ENCODE results near the gene ROBO1.

ROBO1 gene

GRCh38 chr3:78645628-78646310 lies 1122.0 kb downstream of the ROBO1 start:
- POLR2A ChIA-PET (ENCODE audit: low non-redundant PET): no interaction called here
- CTCF ChIA-PET: interaction anchor here (0.5 to 0.8 kb wide), 7 partner anchors 19 to 1340 kb away, joined by 3 read pairs; no protein-coding TSS in a partner anchor
- TF ChIP-seq, protein P1, sequence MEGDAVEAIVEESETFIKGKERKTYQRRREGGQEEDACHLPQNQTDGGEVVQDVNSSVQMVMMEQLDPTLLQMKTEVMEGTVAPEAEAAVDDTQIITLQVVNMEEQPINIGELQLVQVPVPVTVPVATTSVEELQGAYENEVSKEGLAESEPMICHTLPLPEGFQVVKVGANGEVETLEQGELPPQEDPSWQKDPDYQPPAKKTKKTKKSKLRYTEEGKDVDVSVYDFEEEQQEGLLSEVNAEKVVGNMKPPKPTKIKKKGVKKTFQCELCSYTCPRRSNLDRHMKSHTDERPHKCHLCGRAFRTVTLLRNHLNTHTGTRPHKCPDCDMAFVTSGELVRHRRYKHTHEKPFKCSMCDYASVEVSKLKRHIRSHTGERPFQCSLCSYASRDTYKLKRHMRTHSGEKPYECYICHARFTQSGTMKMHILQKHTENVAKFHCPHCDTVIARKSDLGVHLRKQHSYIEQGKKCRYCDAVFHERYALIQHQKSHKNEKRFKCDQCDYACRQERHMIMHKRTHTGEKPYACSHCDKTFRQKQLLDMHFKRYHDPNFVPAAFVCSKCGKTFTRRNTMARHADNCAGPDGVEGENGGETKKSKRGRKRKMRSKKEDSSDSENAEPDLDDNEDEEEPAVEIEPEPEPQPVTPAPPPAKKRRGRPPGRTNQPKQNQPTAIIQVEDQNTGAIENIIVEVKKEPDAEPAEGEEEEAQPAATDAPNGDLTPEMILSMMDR (conservative IDR thresholded peaks at IDR 0.05; ENCODE audit: low read depth): peak; percentile 82
- no peak overlapping the region for H3K27ac ChIP-seq
- DNase-seq (ENCODE audit: low spot score): peak; percentile 29

DNA sequence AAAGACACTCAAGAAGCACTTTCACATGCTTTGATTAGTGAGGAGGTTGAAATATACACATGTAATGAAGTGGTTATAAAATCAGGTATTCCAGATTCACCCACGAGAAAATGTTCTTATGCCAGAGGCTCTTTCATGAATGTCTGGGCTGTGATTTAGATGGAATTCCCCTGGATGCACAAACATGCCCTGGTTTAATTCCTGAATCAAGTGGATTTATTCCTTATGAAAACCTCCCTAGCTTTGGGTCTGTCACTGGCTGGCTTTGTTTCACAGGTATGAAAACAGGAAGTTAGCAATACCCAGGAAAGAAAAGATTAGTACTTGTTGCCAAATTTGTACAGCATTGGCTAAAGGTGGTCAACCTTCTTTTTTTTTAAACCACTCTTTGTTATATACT lies 1123.0 kb downstream of the ROBO1 start:
- POLR2A ChIA-PET (ENCODE audit: low non-redundant PET): no interaction called here
- no peak overlapping the region for H3K27ac ChIP-seq
- CTCF ChIA-PET: interaction anchor here (0.6 to 0.7 kb wide), 2 partner anchors 359 to 469 kb away, joined by 3 to 5 read pairs; no protein-coding TSS in a partner anchor
- no peak for DNase-seq (ENCODE audit: low spot score)
- TF ChIP-seq, protein P1 (conservative IDR thresholded peaks at IDR 0.05; ENCODE audit: low read depth): no peak

DNA sequence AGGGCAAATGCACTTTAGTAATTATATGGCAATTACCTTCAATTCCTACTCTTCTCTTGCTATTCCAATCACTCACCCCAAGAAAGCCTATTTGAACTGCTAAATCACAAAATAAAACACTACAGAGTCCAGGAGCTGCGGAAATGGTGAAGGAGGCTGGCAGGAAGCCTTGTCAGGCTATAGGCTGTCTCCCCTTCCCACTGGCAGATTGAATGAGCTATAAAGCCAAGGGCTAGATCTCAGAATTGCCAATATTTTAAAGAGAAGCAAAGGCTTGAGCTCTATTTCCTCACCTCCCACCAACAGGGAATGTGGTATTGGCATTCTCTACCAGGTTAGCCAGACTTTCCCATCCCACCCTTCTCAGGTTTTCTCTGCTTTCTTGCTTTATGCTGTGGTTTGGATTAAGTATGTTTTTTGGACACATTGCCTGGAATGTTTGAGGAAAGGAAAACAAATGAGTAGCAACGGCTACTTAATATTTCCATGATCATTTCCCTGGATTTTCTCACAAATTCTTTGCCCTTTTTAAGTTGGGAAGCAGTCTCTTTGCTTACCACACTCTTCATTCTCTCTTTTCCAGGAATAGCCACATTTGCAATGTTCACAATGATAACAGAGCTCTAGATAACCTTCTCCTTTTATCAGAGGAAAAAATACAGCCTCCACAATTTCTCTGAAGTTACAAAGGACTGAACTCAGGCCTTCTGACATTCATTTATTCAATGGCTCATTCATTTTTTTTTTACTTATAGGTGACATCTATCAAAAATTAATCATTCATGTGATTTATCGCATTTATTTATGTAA lies 1125.4 kb downstream of the ROBO1 start:
- no peak for DNase-seq (ENCODE audit: low spot score)
- CTCF ChIA-PET: interaction anchor here (0.6 to 0.7 kb wide), 2 partner anchors 796 to 1294 kb away, joined by 3 to 4 read pairs; no protein-coding TSS in a partner anchor
- no peak overlapping the region for H3K27ac ChIP-seq
- TF ChIP-seq, protein P1 (conservative IDR thresholded peaks at IDR 0.05; ENCODE audit: low read depth): no peak
- POLR2A ChIA-PET (ENCODE audit: low non-redundant PET): no interaction called here

DNA sequence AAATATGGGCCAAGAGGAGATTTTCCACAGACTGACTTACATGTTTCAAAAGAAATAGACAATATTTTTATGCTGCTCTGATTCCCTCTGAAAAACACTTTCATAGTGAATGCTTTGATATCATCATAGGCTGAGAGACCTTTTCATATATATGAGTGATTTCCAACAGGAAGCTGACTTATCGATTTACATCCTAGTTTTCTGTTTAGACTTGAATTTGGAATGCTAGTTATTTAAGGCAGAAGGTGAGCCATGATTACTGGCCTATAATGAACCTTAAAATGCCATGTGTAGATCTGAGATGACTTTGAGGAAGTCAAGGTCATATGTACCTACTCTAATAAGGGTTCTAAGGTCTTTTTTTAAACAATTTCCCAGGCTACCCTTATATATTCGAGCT lies 1126.1 kb downstream of the ROBO1 start:
- H3K27ac ChIP-seq: no peak overlapping the region
- DNase-seq (ENCODE audit: low spot score): peak; percentile 14
- ChIA-PET CTCF (interaction anchor here (0.6 kb wide), 1 partner anchor 142 kb away, joined by 4 read pairs; no protein-coding TSS in a partner anchor), POLR2A (ENCODE audit: low non-redundant PET) (no interaction called here)
- TF ChIP-seq, protein P1 (conservative IDR thresholded peaks at IDR 0.05; ENCODE audit: low read depth): no peak

DNA sequence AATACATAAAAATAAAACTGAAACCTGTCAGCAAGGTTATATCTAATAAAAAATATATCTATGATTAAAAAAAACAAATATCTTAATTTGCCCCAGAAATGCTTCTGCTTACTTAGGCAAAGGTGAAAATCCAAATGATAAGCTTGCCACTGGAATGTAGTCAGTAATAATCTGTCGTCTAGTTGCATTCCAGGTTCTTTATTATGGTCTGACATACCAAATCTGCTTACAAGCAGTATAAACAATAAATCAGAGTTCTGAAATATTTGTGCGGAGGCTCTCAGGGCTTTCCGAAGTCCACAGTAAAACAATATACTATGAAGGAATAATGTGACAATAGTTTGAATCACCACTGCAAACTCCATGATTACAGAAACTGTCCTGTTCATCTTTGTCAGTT lies 1133.5 kb downstream of the ROBO1 start:
- DNase-seq (ENCODE audit: low spot score): no peak
- ChIA-PET CTCF (no interaction called here), POLR2A (ENCODE audit: low non-redundant PET) (no interaction called here)
- TF ChIP-seq, protein P1 (conservative IDR thresholded peaks at IDR 0.05; ENCODE audit: low read depth): no peak
- no peak overlapping the region for H3K27ac ChIP-seq

- CTCF ChIA-PET: no interaction called here
- DNase-seq (ENCODE audit: low spot score): no peak
- POLR2A ChIA-PET (ENCODE audit: low non-redundant PET): no interaction called here
These were observed 1134.2 kb downstream of the ROBO1 start for GRCh38 chr3:78633626-78634025.

More at GRCh38 chr3:78633626-78634025, 1134.2 kb downstream of the ROBO1 start:
- H3K27ac ChIP-seq: no peak overlapping the region
- TF ChIP-seq, protein P1 (conservative IDR thresholded peaks at IDR 0.05; ENCODE audit: low read depth): no peak

Data from RWPE1 (cell line).